CD14-positive monocyte (primary cell): ENCODE results near the gene CFAP92. TPM values are rescaled to one million over a fixed set of nuclear protein-coding genes. Genes with fewer than 3 reads are reported as not detected.

Source experiments
- DNase-seq, 3 donors: peaks; one replicate each; pipeline ENCODE4 v3.0.0-alpha.2; 2011 to 2022
- H2AFZ ChIP-seq: 2 replicates; pipeline ENCODE4 v1.6.0; 2012; ENCODE audit warnings: mild to moderate bottlenecking, low read depth, low read length, inconsistent platforms; ENCODE audit not compliant: insufficient read depth, poor library complexity, severe bottlenecking
- H3K27ac ChIP-seq, 2 donors: 1 replicate in 1 of 2; 2 replicates in 1 of 2; pipeline ENCODE4 v1.5.1; 2012 to 2013; ENCODE audit warnings: low read length in 2 of 2, control low read depth in 1 of 2, inconsistent platforms in 1 of 2, low read depth in 1 of 2, mild to moderate bottlenecking in 1 of 2
- H3K27me3 ChIP-seq, 2 donors: one replicate each; pipeline versions ENCODE4 v1.6.0 to v1.6.1; 2011 to 2013; ENCODE audit warnings: low read length in 2 of 2; ENCODE audit not compliant: control insufficient read depth in 2 of 2, insufficient read depth in 2 of 2
- H3K36me3 ChIP-seq, 2 donors: replicated peaks in 1 of 2; 1 replicate in 1 of 2; 2 replicates in 1 of 2; pipeline versions ENCODE4 v1.5.1 to v1.6.1; 2012 to 2013; ENCODE audit warnings: low read length in 2 of 2, control low read depth in 1 of 2, inconsistent platforms in 1 of 2, mild to moderate bottlenecking in 1 of 2; ENCODE audit not compliant: insufficient read depth in 2 of 2, control insufficient read depth in 1 of 2
- H3K4me1 ChIP-seq, 2 donors: 1 replicate in 1 of 2; 2 replicates in 1 of 2; pipeline versions ENCODE4 v1.5.1 to v1.6.1; 2012 to 2013; ENCODE audit warnings: low read length in 2 of 2, control low read depth in 1 of 2, inconsistent platforms in 1 of 2, mild to moderate bottlenecking in 1 of 2, moderate library complexity in 1 of 2; ENCODE audit not compliant: insufficient read depth in 2 of 2, control insufficient read depth in 1 of 2
- H3K4me2 ChIP-seq: replicated peaks from 2 replicates; pipeline ENCODE3; 2012; ENCODE audit warnings: low read length, moderate library complexity, mild to moderate bottlenecking; ENCODE audit not compliant: poor library complexity, severe bottlenecking; ENCODE audit errors: extremely low read depth
- H3K4me3 ChIP-seq, 3 experiments: fragments of 200-600 bp in 1 of 3; sonication (generic) in 1 of 3; replicated peaks in 1 of 3; 1 replicate in 2 of 3; 2 replicates in 1 of 3; pipeline ENCODE4 v1.5.1; 2011 to 2013; ENCODE audit warnings: low read length in 3 of 3, mild to moderate bottlenecking in 3 of 3, control low read depth in 2 of 3, low read depth in 2 of 3, inconsistent platforms in 1 of 3, moderate library complexity in 1 of 3
- H3K79me2 ChIP-seq: 2 replicates; pipeline ENCODE4 v1.6.0; 2012; ENCODE audit warnings: mild to moderate bottlenecking, control low read depth, inconsistent platforms, low read length, moderate library complexity; ENCODE audit not compliant: insufficient read depth
- H3K9ac ChIP-seq: 2 replicates; pipeline ENCODE4 v1.6.0; 2017; ENCODE audit warnings: low read length, mild to moderate bottlenecking; ENCODE audit not compliant: insufficient read depth, poor library complexity, severe bottlenecking
- H3K9me3 ChIP-seq, 2 donors: replicated peaks in 1 of 2; 1 replicate in 1 of 2; 2 replicates in 1 of 2; pipeline versions ENCODE4 v1.5.1 to v1.6.1; 2012 to 2013; ENCODE audit warnings: low read length in 2 of 2, control low read depth in 1 of 2; ENCODE audit not compliant: control insufficient read depth in 1 of 2, insufficient read depth in 1 of 2
- H4K20me1 ChIP-seq: 2 replicates; pipeline ENCODE4 v1.6.0; 2012; ENCODE audit warnings: mild to moderate bottlenecking, low read length, control low read depth, moderate library complexity; ENCODE audit not compliant: insufficient read depth
- H3K27ac Mint-ChIP-seq, 7 donors: one replicate each; pipeline ENCODE4 v1.8.0; 2020; ENCODE audit warnings: mild to moderate bottlenecking in 7 of 7, mixed read lengths in 7 of 7, moderate library complexity in 6 of 7, inconsistent platforms in 2 of 7
- H3K27me3 Mint-ChIP-seq, 3 donors: one replicate each; pipeline ENCODE4 v1.8.0; 2021 to 2022; ENCODE audit warnings: low read depth in 3 of 3, mild to moderate bottlenecking in 3 of 3, mixed read lengths in 3 of 3, moderate library complexity in 3 of 3, inconsistent platforms in 1 of 3
- H3K36me3 Mint-ChIP-seq, 2 donors: one replicate each; pipeline ENCODE4 v1.8.0; 2020; ENCODE audit warnings: mixed read lengths in 2 of 2, inconsistent platforms in 1 of 2, mild to moderate bottlenecking in 1 of 2
- H3K4me1 Mint-ChIP-seq: one replicate; pipeline ENCODE4 v1.8.0; 2020; ENCODE audit warnings: mild to moderate bottlenecking, mixed read lengths
- H3K4me3 Mint-ChIP-seq, 2 donors: one replicate each; pipeline ENCODE4 v1.8.0; 2020; ENCODE audit warnings: mild to moderate bottlenecking in 2 of 2, mixed read lengths in 2 of 2, moderate library complexity in 1 of 2
- H3K9me3 Mint-ChIP-seq, 7 donors: one replicate each; pipeline ENCODE4 v1.8.0; 2020 to 2022; ENCODE audit warnings: mixed read lengths in 7 of 7, mild to moderate bottlenecking in 6 of 7, moderate library complexity in 6 of 7, inconsistent platforms in 2 of 7
- WGBS: methylation state at CpG from one replicate; pipeline ENCODE4 v1.1.5; 2013; ENCODE audit warnings: missing lambda C conversion rate; ENCODE audit not compliant: insufficient coverage; 5-methylcytosine and 5-hydroxymethylcytosine counted together
- intact Hi-C, 2 donors: fragments of 100-400 bp; cut with micrococcal nuclease; formaldehyde crosslinking; loops; one replicate each; pipeline versions ENCODE4 v1.15.0 to v1.15.1; 2023
- polyA plus RNA-seq, 3 donors: library from polyadenylated mRNA; depleted of rRNA in 1 of 3; unstranded in 2 of 3; stranded (reverse) in 1 of 3; fragments of 300-500 nt in 2 of 3; fragments of >200 nt in 1 of 3; fragmentation: Illumina TruSeq in 2 of 3; gene quantifications; 1 replicate in 2 of 3; 2 replicates in 1 of 3; pipeline ENCODE4 v1.2.3, GENCODE V29; 2012 to 2021
- TF ChIP-seq, protein P1 (sequence below): fragments of 200-600 bp; IDR thresholded peaks from one replicate; pipeline ENCODE4 v1.8.0; 2022; ENCODE audit warnings: antibody characterized with exemption, mild to moderate bottlenecking

Gene CFAP92
- polyA plus RNA-seq, 3 donors, result 0.12 to 0.50 (median 0.19) TPM

DNA sequence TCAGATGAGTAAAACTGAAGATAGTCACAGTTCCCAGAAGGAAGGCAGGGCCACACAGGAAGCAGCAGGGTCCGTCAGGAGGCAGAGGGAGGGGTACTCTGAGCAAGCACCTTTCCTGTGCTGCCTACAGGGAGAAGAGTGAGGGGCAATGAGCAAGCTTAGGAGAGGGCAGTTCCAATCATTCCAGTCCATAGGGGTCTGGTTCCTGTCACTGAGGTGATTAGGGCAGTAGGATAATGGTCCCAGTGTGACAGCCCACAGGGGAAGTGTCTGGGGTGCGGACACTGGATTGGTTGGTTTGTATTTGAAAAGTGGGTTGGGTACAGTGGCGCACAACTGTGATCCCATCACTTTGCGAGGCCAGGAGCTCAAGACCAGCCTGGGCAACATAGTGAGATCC lies 121.6 kb downstream of the CFAP92 start:
- Histone ChIP-seq H3K27me3 (no peaks in the 10 kb centered on the region), H3K79me2 (peaks cover 4% of the 10 kb centered on the region), H4K20me1 (no peaks in the 10 kb centered on the region), H3K4me2 (no peak overlapping the region), H3K36me3 (no peaks in the 10 kb centered on the region), H3K9me3 (no peaks in the 10 kb centered on the region), H3K4me3 (no peak overlapping the region), H3K4me1 (peaks cover 20 to 27% of the 10 kb centered on the region in 2 donors), H3K27ac (no peak overlapping the region), H3K9ac (no peak overlapping the region), H2AFZ (no peak overlapping the region)
- H3K27ac Mint-ChIP-seq, result no peak overlapping the region
- TF ChIP-seq, protein P1, sequence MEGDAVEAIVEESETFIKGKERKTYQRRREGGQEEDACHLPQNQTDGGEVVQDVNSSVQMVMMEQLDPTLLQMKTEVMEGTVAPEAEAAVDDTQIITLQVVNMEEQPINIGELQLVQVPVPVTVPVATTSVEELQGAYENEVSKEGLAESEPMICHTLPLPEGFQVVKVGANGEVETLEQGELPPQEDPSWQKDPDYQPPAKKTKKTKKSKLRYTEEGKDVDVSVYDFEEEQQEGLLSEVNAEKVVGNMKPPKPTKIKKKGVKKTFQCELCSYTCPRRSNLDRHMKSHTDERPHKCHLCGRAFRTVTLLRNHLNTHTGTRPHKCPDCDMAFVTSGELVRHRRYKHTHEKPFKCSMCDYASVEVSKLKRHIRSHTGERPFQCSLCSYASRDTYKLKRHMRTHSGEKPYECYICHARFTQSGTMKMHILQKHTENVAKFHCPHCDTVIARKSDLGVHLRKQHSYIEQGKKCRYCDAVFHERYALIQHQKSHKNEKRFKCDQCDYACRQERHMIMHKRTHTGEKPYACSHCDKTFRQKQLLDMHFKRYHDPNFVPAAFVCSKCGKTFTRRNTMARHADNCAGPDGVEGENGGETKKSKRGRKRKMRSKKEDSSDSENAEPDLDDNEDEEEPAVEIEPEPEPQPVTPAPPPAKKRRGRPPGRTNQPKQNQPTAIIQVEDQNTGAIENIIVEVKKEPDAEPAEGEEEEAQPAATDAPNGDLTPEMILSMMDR, result no peak
- no peak overlapping the region for H3K4me3 Mint-ChIP-seq
- H3K27me3 Mint-ChIP-seq, result peaks cover 0 to 2% (median 1%) of the 10 kb centered on the region in 3 donors
- intact Hi-C loops, result no loop called here
- H3K36me3 Mint-ChIP-seq, result no peaks in the 10 kb centered on the region
- DNase-seq, result no peak
- peaks cover 19% of the 10 kb centered on the region for H3K4me1 Mint-ChIP-seq
- WGBS, result 0% methylated on average over 1 of the region's 4 CpGs
- H3K9me3 Mint-ChIP-seq, result no peaks in the 10 kb centered on the region

DNA sequence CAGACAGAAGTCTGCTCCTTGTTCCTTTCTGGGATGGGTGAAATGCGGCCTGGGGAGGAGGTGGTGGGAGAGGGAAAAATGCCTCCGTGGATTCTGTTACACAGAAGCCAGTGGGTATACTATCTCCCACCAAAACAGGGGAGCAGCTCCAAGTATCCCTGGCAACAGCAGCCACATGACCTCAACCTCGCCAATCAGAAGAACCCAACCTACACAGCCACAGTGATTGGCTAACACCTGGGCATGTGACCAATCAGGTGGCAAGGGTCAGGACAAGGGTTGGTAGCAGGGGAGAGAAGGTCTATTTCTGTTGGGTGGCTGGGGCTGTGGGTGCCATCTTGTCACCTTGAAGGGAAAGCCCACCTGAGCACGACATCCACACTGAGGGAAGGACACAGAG lies 123.5 kb downstream of the CFAP92 start:
- Mint-ChIP-seq H3K4me1 (peaks cover 19% of the 10 kb centered on the region), H3K36me3 (no peaks in the 10 kb centered on the region), H3K4me3 (no peak overlapping the region), H3K9me3 (no peaks in the 10 kb centered on the region), H3K27me3 (peaks cover 0 to 2% (median 1%) of the 10 kb centered on the region in 3 donors), H3K27ac (no peak overlapping the region)
- no peak for DNase-seq
- TF ChIP-seq, protein P1, result no peak
- Histone ChIP-seq H3K4me1 (peaks cover 18% of the 10 kb centered on the region in 2 donors), H3K9me3 (no peaks in the 10 kb centered on the region), H4K20me1 (no peaks in the 10 kb centered on the region), H3K36me3 (no peaks in the 10 kb centered on the region), H3K9ac (no peak overlapping the region), H2AFZ (no peak overlapping the region), H3K27ac (no peak overlapping the region), H3K27me3 (no peaks in the 10 kb centered on the region), H3K79me2 (no peaks in the 10 kb centered on the region), H3K4me2 (no peak overlapping the region), H3K4me3 (no peak overlapping the region)
- intact Hi-C loops, result no loop called here
- no CpG with 5 or more reads among the region's 4 CpGs for WGBS
